ENCODE data around the gene RETREG2. TPM values are rescaled to one million over a fixed set of nuclear protein-coding genes. Genes with fewer than 3 reads are reported as not detected.

The RETREG2 gene
- polyA plus RNA-seq, 1 experiment: 131 TPM

- no peak overlapping the region for H3K4me3 ChIP-seq (ENCODE audit: low read depth, low read length)
- ChIA-PET POLR2A (no interaction called here), CTCF (interaction anchor here (0.9 to 2.4 kb wide), 6 partner anchors 14 to 104 kb away, joined by 3 to 8 read pairs (median 5); no protein-coding TSS in a partner anchor)
- TF ChIP-seq CTCF (IDR thresholded peaks at IDR 0.05; ENCODE audit: insufficient read depth, low read depth, low read length): no peak
- no peak for DNase-seq (ENCODE audit: low read depth)
- H3K36me3 ChIP-seq (ENCODE audit: control insufficient read depth, insufficient read depth, low read length): no peaks in the 10 kb centered on the region
- H3K27me3 ChIP-seq (ENCODE audit: control insufficient read depth, insufficient read depth, low read length): no peaks in the 10 kb centered on the region
Measured at GRCh38 chr2:219133976-219134375, 44.1 kb upstream of the RETREG2 start.

- POLR2A ChIA-PET: no interaction called here
- no peak for DNase-seq (ENCODE audit: low read depth)
- CTCF ChIA-PET: interaction anchor here (1.4 to 1.6 kb wide), 2 partner anchors 15 to 19 kb away, joined by 5 to 6 read pairs; no protein-coding TSS in a partner anchor
- no peak for TF ChIP-seq CTCF (IDR thresholded peaks at IDR 0.05; ENCODE audit: insufficient read depth, low read depth, low read length)
- H3K27me3 ChIP-seq (ENCODE audit: control insufficient read depth, insufficient read depth, low read length): no peaks in the 10 kb centered on the region
- H3K36me3 ChIP-seq (ENCODE audit: control insufficient read depth, insufficient read depth, low read length): 0 out of 2 replicates have a peak, but pooled peaks cover 1% of the 10 kb centered on the region
- no peak overlapping the region for H3K4me3 ChIP-seq (ENCODE audit: low read depth, low read length)
Measured at GRCh38 chr2:219140722-219141121, 37.4 kb upstream of the RETREG2 start.

GRCh38 chr2:219142329-219142728 is 35.7 kb upstream of the RETREG2 start:
- H3K4me3 ChIP-seq (ENCODE audit: low read depth, low read length): no peak overlapping the region
- peak; percentile 76 for DNase-seq (ENCODE audit: low read depth)
- H3K27me3 ChIP-seq (ENCODE audit: control insufficient read depth, insufficient read depth, low read length): no peaks in the 10 kb centered on the region
- POLR2A ChIA-PET: no interaction called here
- peak; percentile 59 for TF ChIP-seq CTCF (IDR thresholded peaks at IDR 0.05; ENCODE audit: insufficient read depth, low read depth, low read length)
- H3K36me3 ChIP-seq (ENCODE audit: control insufficient read depth, insufficient read depth, low read length): peaks cover 4% of the 10 kb centered on the region
- CTCF ChIA-PET: interaction anchor here (0.6 to 9.9 kb wide), 17 partner anchors 9 to 1617 kb away, joined by 3 to 92 read pairs (median 5); partner anchors contain the start of gene NHEJ1

GRCh38 chr2:219149667-219150066 is 28.4 kb upstream of the RETREG2 start:
- Histone ChIP-seq H3K27me3 (ENCODE audit: control insufficient read depth, insufficient read depth, low read length) (no peaks in the 10 kb centered on the region), H3K36me3 (ENCODE audit: control insufficient read depth, insufficient read depth, low read length) (peaks cover 3% of the 10 kb centered on the region), H3K4me3 (ENCODE audit: low read depth, low read length) (no peak overlapping the region)
- ChIA-PET CTCF (interaction anchor here (3.4 to 14.8 kb wide), 5 partner anchors 7 to 122 kb away, joined by 15 to 211 read pairs (median 92); partner anchors contain the start of genes IHH and NHEJ1), POLR2A (no interaction called here)
- DNase-seq (ENCODE audit: low read depth): no peak
- TF ChIP-seq CTCF (IDR thresholded peaks at IDR 0.05; ENCODE audit: insufficient read depth, low read depth, low read length): no peak

GRCh38 chr2:219155054-219155644 is 22.9 kb upstream of the RETREG2 start:
- no peak for DNase-seq (ENCODE audit: low read depth)
- Histone ChIP-seq H3K27me3 (ENCODE audit: control insufficient read depth, insufficient read depth, low read length) (no peaks in the 10 kb centered on the region), H3K4me3 (ENCODE audit: low read depth, low read length) (no peak overlapping the region), H3K36me3 (ENCODE audit: control insufficient read depth, insufficient read depth, low read length) (no peaks in the 10 kb centered on the region)
- POLR2A ChIA-PET: no interaction called here
- CTCF ChIA-PET: interaction anchor here (0.6 to 14.8 kb wide), 25 partner anchors 9 to 303 kb away, joined by 3 to 211 read pairs (median 5); partner anchors contain the start of genes CFAP65 and IHH
- TF ChIP-seq CTCF (IDR thresholded peaks at IDR 0.05; ENCODE audit: insufficient read depth, low read depth, low read length): peak; percentile 48

Data from BJ (cell line).